GM10248 (cell line): Measurements from ENCODE around the gene HIBCH.

Experiments
- CTCF ChIA-PET: fragments of 300-600 bp; sonication (Branson Sonifier 250); formaldehyde crosslinking; extraction: SDS; loops from one replicate; lab custom pipeline; 2021; ENCODE audit warnings: antibody characterized with exemption; lab: Yijun Ruan, JAX
- POLR2A ChIA-PET: fragments of 350-650 bp; sonication (Branson Sonifier 250); formaldehyde crosslinking; extraction: SDS; loops from one replicate; lab custom pipeline; 2020; ENCODE audit warnings: antibody characterized with exemption; lab: Yijun Ruan, JAX
- DNase-seq: peaks from one replicate; pipeline ENCODE4 v3.0.0; 2012; ENCODE audit errors: extremely low spot score
- TF ChIP-seq, protein P1 (sequence below): IDR thresholded peaks from 2 replicates; pipeline ENCODE4 v1.5.1; 2012; ENCODE audit warnings: mild to moderate bottlenecking, low read depth; ENCODE audit errors: extremely low read depth, missing control alignments, control extremely low read depth

Gene HIBCH

DNA sequence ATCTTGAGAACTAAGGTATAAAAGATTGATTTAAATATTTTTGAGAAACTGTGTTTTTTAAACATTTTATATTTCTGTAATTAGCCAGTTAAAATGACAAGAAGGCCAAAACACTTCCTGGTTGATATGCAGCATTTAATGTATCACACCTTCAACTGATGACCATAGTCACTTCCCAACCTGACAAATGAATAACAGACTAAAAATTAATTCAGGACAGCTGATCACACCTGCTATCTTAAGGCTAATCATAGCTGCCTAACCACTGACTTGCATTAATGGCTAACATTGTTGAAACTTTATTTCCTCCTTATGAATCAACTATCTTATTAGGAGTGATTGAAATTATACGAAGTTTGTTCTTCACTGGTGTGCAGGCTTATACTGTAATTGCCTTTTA is 131.3 kb downstream of the HIBCH start:
- DNase-seq: no peak
- ChIA-PET POLR2A (no interaction called here), CTCF (interaction anchor here (0.8 to 1.9 kb wide), 6 partner anchors 8 to 28 kb away, joined by 3 to 10 read pairs (median 3); a partner anchor contains a TSS)
- TF ChIP-seq, protein P1, sequence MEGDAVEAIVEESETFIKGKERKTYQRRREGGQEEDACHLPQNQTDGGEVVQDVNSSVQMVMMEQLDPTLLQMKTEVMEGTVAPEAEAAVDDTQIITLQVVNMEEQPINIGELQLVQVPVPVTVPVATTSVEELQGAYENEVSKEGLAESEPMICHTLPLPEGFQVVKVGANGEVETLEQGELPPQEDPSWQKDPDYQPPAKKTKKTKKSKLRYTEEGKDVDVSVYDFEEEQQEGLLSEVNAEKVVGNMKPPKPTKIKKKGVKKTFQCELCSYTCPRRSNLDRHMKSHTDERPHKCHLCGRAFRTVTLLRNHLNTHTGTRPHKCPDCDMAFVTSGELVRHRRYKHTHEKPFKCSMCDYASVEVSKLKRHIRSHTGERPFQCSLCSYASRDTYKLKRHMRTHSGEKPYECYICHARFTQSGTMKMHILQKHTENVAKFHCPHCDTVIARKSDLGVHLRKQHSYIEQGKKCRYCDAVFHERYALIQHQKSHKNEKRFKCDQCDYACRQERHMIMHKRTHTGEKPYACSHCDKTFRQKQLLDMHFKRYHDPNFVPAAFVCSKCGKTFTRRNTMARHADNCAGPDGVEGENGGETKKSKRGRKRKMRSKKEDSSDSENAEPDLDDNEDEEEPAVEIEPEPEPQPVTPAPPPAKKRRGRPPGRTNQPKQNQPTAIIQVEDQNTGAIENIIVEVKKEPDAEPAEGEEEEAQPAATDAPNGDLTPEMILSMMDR: no peak

DNA sequence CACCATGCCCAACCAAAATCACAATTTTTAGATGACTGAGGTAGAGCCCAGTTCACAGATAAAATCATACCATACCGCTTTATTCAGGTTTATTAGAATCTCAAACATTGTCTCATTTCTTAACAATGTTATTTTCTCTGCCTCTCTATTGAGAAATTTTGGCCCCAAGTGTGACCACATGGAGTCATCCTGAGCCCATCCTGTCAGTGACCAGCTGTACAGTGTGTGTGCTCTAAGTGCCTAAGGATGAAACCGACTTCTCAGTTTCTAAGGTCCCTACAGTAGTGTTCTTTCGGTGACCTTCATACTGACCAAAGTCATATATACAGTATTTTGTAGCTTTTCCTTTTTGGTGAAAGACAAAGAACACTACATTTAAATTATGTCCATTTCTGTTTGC is 133.4 kb downstream of the HIBCH start:
- ChIA-PET POLR2A (interaction anchor here (0.6 kb wide), 1 partner anchor 12 kb away, joined by 4 read pairs; no protein-coding TSS in a partner anchor), CTCF (no interaction called here)
- DNase-seq: no peak
- TF ChIP-seq, protein P1: no peak

- TF ChIP-seq, protein P1: no peak
- CTCF ChIA-PET: no interaction called here
- DNase-seq: no peak
- POLR2A ChIA-PET: no interaction called here
Measured at GRCh38 chr2:190185380-190185779, 134.2 kb downstream of the HIBCH start.

- ChIA-PET POLR2A (no interaction called here), CTCF (interaction anchor here (5.6 kb wide), 1 partner anchor 12 kb away, joined by 49 read pairs; no protein-coding TSS in a partner anchor)
- no peak for DNase-seq
- TF ChIP-seq, protein P1: no peak
Measured at GRCh38 chr2:190184460-190184859, 135.2 kb downstream of the HIBCH start.

DNA sequence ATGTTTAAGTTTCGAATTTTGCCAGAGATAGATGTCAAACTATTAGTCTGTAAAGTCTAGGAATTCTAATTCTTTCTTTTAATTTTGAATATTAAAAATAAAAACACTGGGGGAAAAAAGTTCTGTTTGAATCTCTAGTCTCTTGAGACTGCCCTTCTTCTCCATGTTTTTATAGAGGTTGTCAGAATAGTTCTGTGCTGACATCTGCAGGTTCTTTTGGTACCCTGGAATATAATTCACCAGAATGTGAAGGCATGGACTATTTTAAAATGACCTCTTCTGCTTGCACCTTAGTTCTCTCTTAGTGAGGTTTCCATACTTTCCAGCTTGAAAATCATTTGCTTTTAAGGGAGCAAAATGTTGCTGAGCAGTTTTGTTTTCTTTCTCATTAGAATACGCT is 136.1 kb downstream of the HIBCH start:
- DNase-seq: no peak
- ChIA-PET CTCF (interaction anchor here (2.3 to 5.6 kb wide), 3 partner anchors 13 to 21 kb away, joined by 6 to 49 read pairs (median 49); no protein-coding TSS in a partner anchor), POLR2A (no interaction called here)
- TF ChIP-seq, protein P1: no peak

GRCh38 chr2:190182071-190182524 is 137.5 kb downstream of the HIBCH start:
- ChIA-PET POLR2A (no interaction called here), CTCF (interaction anchor here (2.3 to 5.6 kb wide), 4 partner anchors 12 to 35 kb away, joined by 6 to 49 read pairs (median 28); no protein-coding TSS in a partner anchor)
- no peak for DNase-seq
- TF ChIP-seq, protein P1: no peak
